Suprapubic skin (tissue), 4 donors: ENCODE measurements around the gene SOX6. TPM values are rescaled to one million over a fixed set of nuclear protein-coding genes. Genes with fewer than 3 reads are reported as not detected.
"Not testable (repeated sequence)": the region's sequence is repeated elsewhere in the genome, so short reads cannot be mapped to it uniquely, and the experiment has no call there.

Experiments
- DNase-seq, 2 donors: peaks; one replicate each; pipeline ENCODE4 v3.0.0-alpha.2; 2019; ENCODE audit warnings: low spot score in 2 of 2
- H3K27ac ChIP-seq: fragments of 200-600 bp; sonication (generic); one replicate; pipeline ENCODE4 v1.5.1; 2019
- H3K27me3 ChIP-seq: fragments of 200-600 bp; sonication (generic); one replicate; pipeline ENCODE4 v1.5.1; 2019
- H3K36me3 ChIP-seq: fragments of 200-600 bp; sonication (generic); one replicate; pipeline ENCODE4 v1.5.1; 2019
- H3K4me1 ChIP-seq: fragments of 200-600 bp; sonication (generic); one replicate; pipeline ENCODE4 v1.5.1; 2019
- H3K4me3 ChIP-seq: fragments of 200-600 bp; sonication (generic); one replicate; pipeline ENCODE4 v1.5.1; 2019; ENCODE audit warnings: mild to moderate bottlenecking
- H3K9me3 ChIP-seq: fragments of 200-600 bp; sonication (generic); one replicate; pipeline ENCODE4 v1.5.1; 2019
- EP300 ChIP-seq: sonication (generic); formaldehyde crosslinking; IDR thresholded peaks from one replicate; pipeline ENCODE4 v1.6.1; 2017; ENCODE audit warnings: antibody characterized with exemption
- POLR2A ChIP-seq, 2 donors: fragments of 450-650 bp; IDR thresholded peaks; one replicate each; pipeline ENCODE4 v1.6.1; 2017; ENCODE audit warnings: antibody characterized with exemption in 2 of 2, mild to moderate bottlenecking in 2 of 2, moderate library complexity in 2 of 2
- POLR2AphosphoS5 ChIP-seq, 3 donors: sonication (generic); formaldehyde crosslinking; IDR thresholded peaks; one replicate each; pipeline ENCODE4 v1.6.1; 2017; ENCODE audit warnings: antibody characterized with exemption in 3 of 3
- WGBS: methylation state at CpG from one replicate; pipeline ENCODE4 v1.1.5; 2018; 5-methylcytosine and 5-hydroxymethylcytosine counted together
- total RNA-seq, 4 donors: library from RNA; depleted of rRNA; stranded (reverse); fragments of >200 nt; gene quantifications; one replicate each; pipeline ENCODE4 v1.1.0, GENCODE V29; 2016
- TF ChIP-seq, protein P1 (sequence below), 2 donors: fragments of 200-600 bp in 1 of 2; fragments of 450-650 bp in 1 of 2; sonication (generic) in 1 of 2; IDR thresholded peaks; one replicate each; pipeline ENCODE4 v1.5.1; 2016 to 2019; ENCODE audit warnings: antibody characterized with exemption in 2 of 2, mild to moderate bottlenecking in 1 of 2, moderate library complexity in 1 of 2

The SOX6 gene
- total RNA-seq, 4 donors from 2014 or later = 12.1 to 32.0 (median 23.8) TPM

DNA sequence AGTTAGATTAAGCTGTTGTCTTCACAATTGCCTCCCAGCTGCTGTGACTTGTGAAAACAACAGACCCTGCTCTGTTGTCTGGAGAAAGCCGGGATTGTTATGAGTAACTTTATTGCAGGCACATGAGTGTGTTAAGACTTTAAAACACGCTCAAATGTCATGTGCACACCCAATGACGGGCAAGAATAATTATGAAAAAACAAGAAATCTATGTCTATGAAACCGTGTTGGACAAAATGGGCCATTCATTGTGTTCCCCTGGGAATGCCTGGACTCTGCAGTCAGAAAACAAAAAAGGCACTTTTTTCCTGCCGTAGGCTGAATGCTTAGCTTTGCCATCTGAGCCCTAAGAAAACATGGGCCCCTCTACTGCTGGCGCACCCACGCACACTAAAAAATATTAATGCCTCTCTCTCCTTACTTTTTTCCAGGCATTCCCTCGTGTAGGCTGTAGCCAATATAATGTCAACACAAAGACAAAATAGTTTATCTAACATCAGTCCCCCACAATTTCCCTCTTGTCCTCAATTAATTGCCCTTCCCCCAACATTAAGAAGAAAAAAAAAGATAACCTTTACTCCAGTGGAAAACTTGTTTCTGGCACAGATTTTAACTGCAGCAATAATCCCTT lies 207.9 kb downstream of the SOX6 start:
- Histone ChIP-seq H3K4me1 (no peaks in the 10 kb centered on the region), H3K27ac (no peak overlapping the region), H3K27me3 (no peaks in the 10 kb centered on the region), H3K36me3 (no peaks in the 10 kb centered on the region), H3K9me3 (no peaks in the 10 kb centered on the region), H3K4me3 (no peak overlapping the region)
- TF ChIP-seq POLR2AphosphoS5 (IDR thresholded peaks at IDR 0.05) (no peak), POLR2A (IDR thresholded peaks at IDR 0.05) (no peak)
- DNase-seq = no peak
- 42% methylated on average over 8 of the region's 8 CpGs for WGBS

DNA sequence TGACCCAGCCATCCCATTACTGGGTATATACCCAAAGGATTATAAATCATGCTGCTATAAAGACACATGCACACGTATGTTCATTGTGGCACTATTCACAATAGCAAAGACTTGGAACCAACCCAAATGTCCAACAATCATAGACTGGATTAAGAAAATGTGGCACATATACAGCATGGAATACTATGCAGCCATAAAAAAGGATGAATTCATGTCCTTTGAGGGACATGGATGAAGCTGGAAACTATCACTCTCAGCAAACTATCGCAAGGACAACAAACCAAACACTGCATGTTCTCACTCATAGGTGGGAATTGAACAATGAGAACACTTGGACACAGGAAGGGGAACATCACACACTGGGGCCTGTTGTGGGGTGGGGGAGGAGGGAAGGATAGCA lies 209.4 kb downstream of the SOX6 start:
- WGBS = 98% methylated on average over 2 of the region's 2 CpGs
- H3K4me3 ChIP-seq, H3K9me3 ChIP-seq, DNase-seq, H3K27me3 ChIP-seq, H3K4me1 ChIP-seq, H3K27ac ChIP-seq, H3K36me3 ChIP-seq: not testable (repeated sequence)

DNA sequence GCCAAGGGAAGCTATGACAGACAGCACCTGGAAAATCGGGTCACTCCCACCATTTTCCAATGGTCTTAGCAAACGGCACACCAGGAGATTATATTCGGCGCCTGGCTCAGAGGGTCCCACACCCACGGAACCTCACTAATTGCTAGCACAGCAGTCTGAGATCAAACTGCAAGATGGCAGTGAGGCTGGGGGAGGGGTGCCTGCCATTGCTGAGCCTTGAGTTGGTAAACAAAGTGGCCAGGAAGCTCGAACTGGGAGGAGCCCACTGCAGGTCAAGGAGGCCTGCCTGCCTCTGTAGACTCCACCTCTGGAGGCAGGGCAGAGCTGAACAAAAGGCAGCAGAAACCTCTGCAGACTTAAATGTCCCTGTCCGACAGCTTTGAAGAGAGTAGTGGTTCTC lies 214.7 kb downstream of the SOX6 start:
- not testable (repeated sequence) for H3K27me3 ChIP-seq, H3K9me3 ChIP-seq, H3K4me3 ChIP-seq, H3K36me3 ChIP-seq, DNase-seq, H3K27ac ChIP-seq, H3K4me1 ChIP-seq
- 81% methylated on average over 6 of the region's 7 CpGs for WGBS

DNA sequence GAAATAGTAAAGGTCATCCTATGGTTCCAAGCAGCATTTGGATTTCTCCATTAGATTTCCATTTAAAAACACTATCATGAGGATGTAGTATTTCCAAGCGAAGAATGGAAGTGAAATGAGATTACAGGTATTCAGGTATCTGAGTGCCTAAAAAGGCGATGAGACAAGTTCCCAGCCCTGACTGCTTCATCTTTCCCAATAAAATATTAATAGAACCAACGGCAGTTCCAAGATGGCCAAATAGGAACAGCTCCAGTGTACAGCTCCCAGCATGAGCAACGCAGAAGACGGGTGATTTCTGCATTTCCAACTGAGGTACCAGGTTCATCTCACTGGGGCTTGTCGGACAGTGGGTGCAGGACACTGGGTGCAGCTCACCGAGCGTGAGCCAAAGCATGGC lies 215.2 kb downstream of the SOX6 start:
- 92% methylated on average over 8 of the region's 8 CpGs for WGBS
- H3K4me3 ChIP-seq, H3K27ac ChIP-seq, DNase-seq, H3K9me3 ChIP-seq, H3K27me3 ChIP-seq, H3K36me3 ChIP-seq, H3K4me1 ChIP-seq: not testable (repeated sequence)

DNA sequence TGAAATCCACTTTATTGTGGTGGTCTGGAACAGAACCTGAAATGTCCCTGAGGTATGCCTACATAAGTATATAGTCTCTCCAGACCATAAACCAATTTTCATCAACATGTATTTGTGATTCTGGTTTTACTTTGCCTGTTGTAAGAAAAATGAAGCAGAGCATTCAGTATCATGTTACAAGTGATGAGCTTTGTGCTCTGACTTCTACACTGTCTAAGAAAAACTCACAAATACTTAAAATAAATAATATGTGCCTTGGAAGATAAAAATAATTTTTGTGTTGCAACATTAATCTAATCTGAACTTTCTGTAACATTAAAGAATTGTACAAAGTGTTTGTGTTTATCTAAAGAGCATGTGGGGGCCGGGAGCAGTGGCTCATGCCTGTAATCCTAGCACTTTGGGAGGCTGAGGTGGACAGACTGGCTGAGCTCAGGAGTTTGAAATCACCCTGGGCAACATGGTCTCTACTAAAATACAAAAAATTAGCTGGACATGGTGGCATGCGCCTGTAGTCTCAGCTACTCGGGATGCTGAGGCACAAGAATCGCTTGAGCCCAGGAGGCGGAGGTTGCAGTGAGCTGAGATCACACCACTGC lies 219.5 kb downstream of the SOX6 start:
- Histone ChIP-seq H3K27ac (no peak overlapping the region), H3K27me3 (no peaks in the 10 kb centered on the region), H3K36me3 (no peaks in the 10 kb centered on the region), H3K4me3 (no peak overlapping the region), H3K4me1 (no peaks in the 10 kb centered on the region), H3K9me3 (no peaks in the 10 kb centered on the region)
- TF ChIP-seq POLR2AphosphoS5 (IDR thresholded peaks at IDR 0.05) (no peak), POLR2A (IDR thresholded peaks at IDR 0.05) (no peak), EP300 (no peak)
- DNase-seq = no peak
- 76% methylated on average over 5 of the region's 5 CpGs for WGBS

DNA sequence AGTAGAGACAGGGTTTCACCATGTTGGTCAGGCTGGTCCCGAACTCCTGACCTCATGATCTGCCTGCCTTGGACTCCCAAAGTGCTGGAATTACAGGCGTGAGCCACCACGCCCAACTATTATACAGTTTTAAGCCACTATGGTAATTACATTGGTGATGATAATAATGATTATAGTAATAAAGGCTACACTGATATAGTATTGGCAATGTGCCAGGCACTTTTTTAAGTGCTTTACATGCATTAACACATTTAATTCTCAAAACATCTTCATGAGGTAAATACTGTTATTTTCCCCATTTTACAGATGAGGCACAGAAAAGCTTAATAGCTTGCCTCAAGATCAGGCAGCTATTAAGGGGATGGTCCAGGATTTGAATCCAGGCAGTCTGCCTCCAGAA lies 222.5 kb downstream of the SOX6 start:
- Histone ChIP-seq H3K9me3 (no peaks in the 10 kb centered on the region), H3K4me3 (no peak overlapping the region), H3K36me3 (no peaks in the 10 kb centered on the region), H3K27ac (no peak overlapping the region), H3K27me3 (no peaks in the 10 kb centered on the region), H3K4me1 (no peaks in the 10 kb centered on the region)
- TF ChIP-seq, protein P1, sequence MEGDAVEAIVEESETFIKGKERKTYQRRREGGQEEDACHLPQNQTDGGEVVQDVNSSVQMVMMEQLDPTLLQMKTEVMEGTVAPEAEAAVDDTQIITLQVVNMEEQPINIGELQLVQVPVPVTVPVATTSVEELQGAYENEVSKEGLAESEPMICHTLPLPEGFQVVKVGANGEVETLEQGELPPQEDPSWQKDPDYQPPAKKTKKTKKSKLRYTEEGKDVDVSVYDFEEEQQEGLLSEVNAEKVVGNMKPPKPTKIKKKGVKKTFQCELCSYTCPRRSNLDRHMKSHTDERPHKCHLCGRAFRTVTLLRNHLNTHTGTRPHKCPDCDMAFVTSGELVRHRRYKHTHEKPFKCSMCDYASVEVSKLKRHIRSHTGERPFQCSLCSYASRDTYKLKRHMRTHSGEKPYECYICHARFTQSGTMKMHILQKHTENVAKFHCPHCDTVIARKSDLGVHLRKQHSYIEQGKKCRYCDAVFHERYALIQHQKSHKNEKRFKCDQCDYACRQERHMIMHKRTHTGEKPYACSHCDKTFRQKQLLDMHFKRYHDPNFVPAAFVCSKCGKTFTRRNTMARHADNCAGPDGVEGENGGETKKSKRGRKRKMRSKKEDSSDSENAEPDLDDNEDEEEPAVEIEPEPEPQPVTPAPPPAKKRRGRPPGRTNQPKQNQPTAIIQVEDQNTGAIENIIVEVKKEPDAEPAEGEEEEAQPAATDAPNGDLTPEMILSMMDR (IDR thresholded peaks at IDR 0.05) = no peak
- TF ChIP-seq EP300 (no peak), POLR2A (IDR thresholded peaks at IDR 0.05) (no peak), POLR2AphosphoS5 (IDR thresholded peaks at IDR 0.05) (no peak)
- DNase-seq = no peak
- 80% methylated on average over 3 of the region's 3 CpGs for WGBS

DNA sequence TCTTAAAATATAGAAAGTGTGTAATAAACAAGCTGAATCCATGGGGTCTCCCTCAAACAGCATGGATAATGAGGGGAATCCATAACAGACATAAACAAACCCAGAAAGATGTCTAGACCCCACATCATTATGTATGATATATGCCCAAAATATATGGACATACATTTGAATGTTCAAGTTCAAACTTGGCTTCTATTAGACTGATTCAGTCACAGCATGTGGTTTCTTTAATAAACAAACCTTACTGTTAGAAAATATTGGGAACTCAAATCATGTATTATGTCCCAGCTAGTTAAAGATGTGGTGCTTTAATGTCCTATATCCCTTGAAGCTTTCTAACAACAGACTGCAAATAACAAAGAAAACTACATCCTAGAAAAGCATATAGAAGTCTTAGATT lies 228.6 kb downstream of the SOX6 start:
- H3K36me3 ChIP-seq = no peaks in the 10 kb centered on the region
- H3K4me1 ChIP-seq = no peaks in the 10 kb centered on the region
- no peak for DNase-seq
- H3K27ac ChIP-seq = no peak overlapping the region
- H3K9me3 ChIP-seq = no peaks in the 10 kb centered on the region
- no peak overlapping the region for H3K4me3 ChIP-seq
- H3K27me3 ChIP-seq = no peaks in the 10 kb centered on the region
- TF ChIP-seq POLR2AphosphoS5 (IDR thresholded peaks at IDR 0.05) = no peak

DNA sequence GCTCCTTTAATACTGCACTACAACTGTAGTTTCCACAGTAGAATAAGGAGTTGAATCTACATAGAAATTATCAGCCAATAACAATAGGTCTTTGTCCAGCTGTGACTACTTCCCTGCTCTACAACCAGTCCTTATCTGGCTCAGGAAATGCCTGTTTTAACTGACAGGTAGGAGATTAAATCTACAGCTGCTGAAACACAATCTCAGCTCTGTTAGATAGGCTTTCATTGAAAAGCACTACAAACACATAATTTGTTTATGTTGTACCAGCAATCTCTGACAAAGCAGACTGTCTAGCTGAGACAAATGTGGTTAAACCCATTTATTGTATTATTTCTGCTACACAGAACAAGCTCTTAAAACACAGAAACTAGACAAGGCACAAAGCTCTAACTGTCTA lies 230.0 kb downstream of the SOX6 start:
- no peak for TF ChIP-seq POLR2AphosphoS5 (IDR thresholded peaks at IDR 0.05)

DNA sequence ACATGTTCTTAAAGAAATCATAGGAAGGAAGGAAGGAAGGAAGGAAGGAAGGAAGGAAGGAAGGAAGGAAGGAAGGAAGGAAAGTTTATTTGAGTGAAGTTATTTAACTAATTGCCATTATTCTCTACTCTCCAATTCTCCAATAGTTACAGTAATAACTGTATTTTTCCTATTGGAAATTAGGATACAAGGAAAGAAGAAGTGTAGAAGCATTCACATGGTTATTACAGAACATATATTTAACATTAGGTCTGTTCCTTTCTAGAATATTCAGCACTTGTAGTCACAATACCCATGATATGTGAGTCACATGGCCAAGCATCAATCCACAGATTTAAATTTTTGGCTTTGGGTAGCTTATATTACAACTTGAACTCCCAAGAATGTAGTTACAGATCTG lies 230.6 kb downstream of the SOX6 start:
- H3K4me1 ChIP-seq = no peaks in the 10 kb centered on the region
- no peak overlapping the region for H3K27ac ChIP-seq
- no peak for TF ChIP-seq EP300
- TF ChIP-seq POLR2A (IDR thresholded peaks at IDR 0.05) = no peak
- TF ChIP-seq POLR2AphosphoS5 (IDR thresholded peaks at IDR 0.05) = no peak
- TF ChIP-seq, protein P1 (IDR thresholded peaks at IDR 0.05) = no peak
- no peaks in the 10 kb centered on the region for H3K27me3 ChIP-seq
- H3K36me3 ChIP-seq = no peaks in the 10 kb centered on the region
- no peak for DNase-seq
- no peak overlapping the region for H3K4me3 ChIP-seq
- H3K9me3 ChIP-seq = no peaks in the 10 kb centered on the region

More for the DNA sequence above, 230.0 kb downstream of the SOX6 start:
- no peak overlapping the region for H3K4me3 ChIP-seq
- no peaks in the 10 kb centered on the region for H3K4me1 ChIP-seq
- H3K9me3 ChIP-seq = no peaks in the 10 kb centered on the region
- H3K27me3 ChIP-seq = no peaks in the 10 kb centered on the region
- no peak overlapping the region for H3K27ac ChIP-seq
- DNase-seq = no peak
- no peaks in the 10 kb centered on the region for H3K36me3 ChIP-seq
